GM12878 (cell line): ENCODE data around the gene HMGCR.

ENCODE experiments used
- CEBPB ChIP-seq, 2 experiments: fragments of 150-350 bp in 1 of 2; IDR thresholded peaks; 2 replicates each; pipeline ENCODE4 v1.6.1; 2012 to 2014; ENCODE audit warnings: low read depth in 2 of 2, low read length in 2 of 2, borderline replicate concordance in 1 of 2, inconsistent platforms in 1 of 2
- CTCF ChIP-seq, 3 experiments: IDR thresholded peaks in 2 of 3; conservative IDR thresholded peaks in 1 of 3; 2 replicates each; pipeline ENCODE4 v1.5.1; 2011; ENCODE audit warnings: low read depth in 3 of 3, low read length in 3 of 3, mild to moderate bottlenecking in 3 of 3, control low read depth in 2 of 3, moderate library complexity in 2 of 3, inconsistent platforms in 1 of 3, mixed read lengths in 1 of 3; ENCODE audit not compliant: control insufficient read depth in 2 of 3, insufficient read depth in 1 of 3; ENCODE audit errors: extremely low read depth in 1 of 3
- ETV6 ChIP-seq, 2 experiments: fragments of 450-650 bp in 1 of 2; IDR thresholded peaks in 1 of 2; conservative IDR thresholded peaks in 1 of 2; 2 replicates each; pipeline ENCODE4 v1.6.1; 2014; ENCODE audit warnings: antibody characterized with exemption in 1 of 2, borderline replicate concordance in 1 of 2, low read depth in 1 of 2, mild to moderate bottlenecking in 1 of 2, moderate library complexity in 1 of 2
- FOS ChIP-seq: IDR thresholded peaks from 3 replicates; pipeline ENCODE4 v1.6.1; 2011; ENCODE audit warnings: borderline replicate concordance; ENCODE audit not compliant: insufficient read length; ENCODE audit errors: extremely low read depth
- HCFC1 ChIP-seq: fragments of 150-350 bp; IDR thresholded peaks from 2 replicates; pipeline ENCODE4 v1.6.1; 2014; ENCODE audit warnings: low read length
- MAX ChIP-seq: IDR thresholded peaks from 2 replicates; pipeline ENCODE4 v1.6.1; 2012; ENCODE audit warnings: low read depth, low read length, improper control_type of control experiment
- POLR2A ChIP-seq: IDR thresholded peaks from 2 replicates; pipeline ENCODE4 v1.6.1; 2011; ENCODE audit warnings: low read depth, mild to moderate bottlenecking, low read length
- RAD21 ChIP-seq: IDR thresholded peaks from 2 replicates; pipeline ENCODE4 v1.6.1; 2011; ENCODE audit warnings: mild to moderate bottlenecking, low read depth, low read length, moderate library complexity; ENCODE audit not compliant: insufficient read depth
- RFX5 ChIP-seq: IDR thresholded peaks from 2 replicates; pipeline ENCODE4 v1.6.1; 2011; ENCODE audit warnings: low read depth, low read length, improper control_type of control experiment
- SMC3 ChIP-seq: IDR thresholded peaks from 2 replicates; pipeline ENCODE4 v1.6.1; 2011; ENCODE audit warnings: low read length, improper control_type of control experiment, borderline replicate concordance
- TBL1XR1 ChIP-seq: IDR thresholded peaks from 2 replicates; pipeline ENCODE4 v1.6.1; 2012; ENCODE audit warnings: low read depth, low read length, improper control_type of control experiment
- USF2 ChIP-seq: IDR thresholded peaks from 2 replicates; pipeline ENCODE4 v1.6.1; 2011; ENCODE audit warnings: low read depth, low read length, improper control_type of control experiment, borderline replicate concordance
- YBX1 ChIP-seq: fragments of 450-650 bp; IDR thresholded peaks from 2 replicates; pipeline ENCODE4 v1.6.1; 2016; ENCODE audit warnings: antibody characterized with exemption

GRCh38 chr5:75358117-75358516 is 21.1 kb downstream of the HMGCR start:
- TF ChIP-seq RFX5, result no peak
- TF ChIP-seq HCFC1, result no peak
- TF ChIP-seq TBL1XR1, result no peak
- TF ChIP-seq ETV6 (conservative IDR thresholded peaks at IDR 0.05 in 1 of 2, IDR thresholded peaks at IDR 0.05 in 1 of 2; ENCODE audit: borderline replicate concordance in 1 of 2, low read depth in 1 of 2), result no peak
- TF ChIP-seq SMC3, result no peak
- TF ChIP-seq YBX1, result no peak
- no peak for TF ChIP-seq POLR2A
- no peak for TF ChIP-seq CEBPB (IDR thresholded peaks at IDR 0.05; ENCODE audit: borderline replicate concordance in 1 of 2, low read depth in 2 of 2, low read length in 2 of 2)
- no peak for TF ChIP-seq RAD21
- TF ChIP-seq FOS, result no peak
- TF ChIP-seq CTCF (IDR thresholded peaks at IDR 0.05 in 2 of 3, conservative IDR thresholded peaks at IDR 0.05 in 1 of 3; ENCODE audit: control insufficient read depth in 2 of 3, extremely low read depth in 1 of 3, insufficient read depth in 1 of 3, low read depth in 3 of 3, low read length in 3 of 3), result no peak
- no peak for TF ChIP-seq MAX
- no peak for TF ChIP-seq USF2
